Transverse colon (tissue), 3 donors: ENCODE data around the gene OSBPL9.

Experiments used
- POLR2A ChIP-seq: fragments of 450-650 bp; IDR thresholded peaks from one replicate; pipeline ENCODE4 v1.6.1; 2016; ENCODE audit warnings: antibody characterized with exemption, mild to moderate bottlenecking, moderate library complexity
- TF ChIP-seq, protein P1 (sequence below), 5 experiments: fragments of 200-600 bp in 3 of 5; fragments of 450-650 bp in 2 of 5; sonication (generic) in 3 of 5; IDR thresholded peaks; 1 replicate in 2 of 5; 2 replicates in 3 of 5; pipeline ENCODE4 v1.5.1; 2016 to 2017; ENCODE audit warnings: antibody characterized with exemption in 5 of 5, inconsistent platforms in 3 of 5, mild to moderate bottlenecking in 2 of 5, moderate library complexity in 1 of 5

DNA sequence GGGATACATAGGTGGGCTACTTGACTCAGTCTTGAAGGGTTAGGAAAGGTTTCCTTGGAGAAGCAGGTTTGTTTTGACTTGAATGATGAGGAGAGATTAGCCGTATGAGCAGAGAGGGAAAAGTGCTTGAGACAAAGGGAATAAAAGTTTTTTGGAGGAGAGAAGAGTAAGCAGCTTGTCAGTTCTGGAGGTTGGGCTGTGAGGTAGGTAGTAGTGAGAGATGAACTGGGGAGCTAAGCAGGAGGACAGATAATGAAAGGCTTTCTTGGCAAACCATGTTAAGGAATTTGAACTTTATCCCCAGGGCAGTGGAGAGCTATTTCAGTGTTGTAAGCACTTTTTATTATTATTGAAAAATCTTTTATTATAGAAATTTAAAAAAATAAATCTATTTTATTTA lies 3.6 kb downstream of the OSBPL9 start:
- TF ChIP-seq, protein P1, sequence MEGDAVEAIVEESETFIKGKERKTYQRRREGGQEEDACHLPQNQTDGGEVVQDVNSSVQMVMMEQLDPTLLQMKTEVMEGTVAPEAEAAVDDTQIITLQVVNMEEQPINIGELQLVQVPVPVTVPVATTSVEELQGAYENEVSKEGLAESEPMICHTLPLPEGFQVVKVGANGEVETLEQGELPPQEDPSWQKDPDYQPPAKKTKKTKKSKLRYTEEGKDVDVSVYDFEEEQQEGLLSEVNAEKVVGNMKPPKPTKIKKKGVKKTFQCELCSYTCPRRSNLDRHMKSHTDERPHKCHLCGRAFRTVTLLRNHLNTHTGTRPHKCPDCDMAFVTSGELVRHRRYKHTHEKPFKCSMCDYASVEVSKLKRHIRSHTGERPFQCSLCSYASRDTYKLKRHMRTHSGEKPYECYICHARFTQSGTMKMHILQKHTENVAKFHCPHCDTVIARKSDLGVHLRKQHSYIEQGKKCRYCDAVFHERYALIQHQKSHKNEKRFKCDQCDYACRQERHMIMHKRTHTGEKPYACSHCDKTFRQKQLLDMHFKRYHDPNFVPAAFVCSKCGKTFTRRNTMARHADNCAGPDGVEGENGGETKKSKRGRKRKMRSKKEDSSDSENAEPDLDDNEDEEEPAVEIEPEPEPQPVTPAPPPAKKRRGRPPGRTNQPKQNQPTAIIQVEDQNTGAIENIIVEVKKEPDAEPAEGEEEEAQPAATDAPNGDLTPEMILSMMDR (IDR thresholded peaks at IDR 0.05) = no peak
- TF ChIP-seq POLR2A = no peak
